ENCODE data around the gene ZDHHC13.

ZDHHC13 gene

GRCh38 chr11:19116971-19117759, at the start of gene ZDHHC13:
Gene ZDHHC13, plus strand, starts transcription at chr11:19117168. Its CDS starts 82 bp downstream, at chr11:19117250.
- DNase-seq (ENCODE audit: low read depth in 2 of 2), result peak; percentile 92 to 97

GRCh38 chr11:19071255-19071654, 45.7 kb upstream of the ZDHHC13 start:
- peak; percentile 21 to 55 for DNase-seq (ENCODE audit: low read depth in 2 of 2)

GRCh38 chr11:19072464-19072863, 44.5 kb upstream of the ZDHHC13 start:
- DNase-seq (ENCODE audit: low read depth in 2 of 2), result no peak

- no peak for DNase-seq (ENCODE audit: low read depth in 2 of 2)
Observed at GRCh38 chr11:19073454-19074415, 43.2 kb upstream of the ZDHHC13 start.

GRCh38 chr11:19075636-19076035, 41.3 kb upstream of the ZDHHC13 start:
- DNase-seq (ENCODE audit: low read depth in 2 of 2), result no peak

- peak; percentile 31 to 59 for DNase-seq (ENCODE audit: low read depth in 2 of 2)
Observed at GRCh38 chr11:19076744-19077589, 40.0 kb upstream of the ZDHHC13 start.

GRCh38 chr11:19077965-19078364, 39.0 kb upstream of the ZDHHC13 start:
- DNase-seq (ENCODE audit: low read depth in 2 of 2), result no peak

GRCh38 chr11:19079643-19080440, 37.1 kb upstream of the ZDHHC13 start:
- no peak for DNase-seq (ENCODE audit: low read depth in 2 of 2)

GRCh38 chr11:19080579-19080993, 36.4 kb upstream of the ZDHHC13 start:
- DNase-seq (ENCODE audit: low read depth in 2 of 2), result no peak

- DNase-seq (ENCODE audit: low read depth in 2 of 2), result no peak
Observed at GRCh38 chr11:19083166-19083565, 33.8 kb upstream of the ZDHHC13 start.

GRCh38 chr11:19084661-19085315, 32.2 kb upstream of the ZDHHC13 start:
- DNase-seq (ENCODE audit: low read depth in 2 of 2), result no peak

GRCh38 chr11:19087658-19088057, 29.3 kb upstream of the ZDHHC13 start:
- DNase-seq (ENCODE audit: low read depth in 2 of 2), result no peak

- no peak for DNase-seq (ENCODE audit: low read depth in 2 of 2)
Observed at GRCh38 chr11:19088791-19089190, 28.2 kb upstream of the ZDHHC13 start.

- no peak for DNase-seq (ENCODE audit: low read depth in 2 of 2)
Observed at GRCh38 chr11:19089421-19089820, 27.5 kb upstream of the ZDHHC13 start.

- no peak for DNase-seq (ENCODE audit: low read depth in 2 of 2)
Observed at GRCh38 chr11:19091366-19091765, 25.6 kb upstream of the ZDHHC13 start.

- DNase-seq (ENCODE audit: low read depth in 2 of 2), result no peak
Observed at GRCh38 chr11:19092342-19092741, 24.6 kb upstream of the ZDHHC13 start.

- no peak for DNase-seq (ENCODE audit: low read depth in 2 of 2)
Observed at GRCh38 chr11:19092850-19093249, 24.1 kb upstream of the ZDHHC13 start.

GRCh38 chr11:19093976-19094375, 23.0 kb upstream of the ZDHHC13 start:
- DNase-seq (ENCODE audit: low read depth in 2 of 2), result no peak

GRCh38 chr11:19094859-19095258, 22.1 kb upstream of the ZDHHC13 start:
- no peak for DNase-seq (ENCODE audit: low read depth in 2 of 2)

GRCh38 chr11:19099093-19099492, 17.9 kb upstream of the ZDHHC13 start:
- DNase-seq (ENCODE audit: low read depth in 2 of 2), result no peak

Data from stimulated activated CD4-positive, alpha-beta T cell treated with anti-CD3 and anti-CD28 coated beads, Interleukin-12 subunit alpha, Interleukin-12 subunit beta, amount 100 ng/mL, for 24 hours (primary cell).